A549 (cell line): Measurements from ENCODE around the gene SCO2. TPM values are rescaled to one million over a fixed set of nuclear protein-coding genes. Genes with fewer than 3 reads are reported as not detected.

Experiments
- ATAC-seq, 2 experiments: fragments of 200-7000 bp in 1 of 2; fragments of >200 bp in 1 of 2; cut with Nextera tagmentation in 1 of 2; cut with Tn5 transposase in 1 of 2; 3 replicates each; pipeline versions ENCODE4 v1.8.0 to v1.9.1; 2018 to 2020; ENCODE audit warnings: mild to moderate bottlenecking in 1 of 2, moderate library complexity in 1 of 2
- CTCF ChIA-PET: fragments of 300-600 bp; sonication (Branson Sonifier 250); formaldehyde crosslinking; extraction: SDS; loops from one replicate; lab custom pipeline; 2021; ENCODE audit warnings: antibody characterized with exemption, inconsistent platforms; lab: Yijun Ruan, JAX
- POLR2A ChIA-PET: fragments of 350-600 bp; formaldehyde crosslinking; extraction: SDS; loops from one replicate; lab custom pipeline; 2021; ENCODE audit warnings: antibody characterized with exemption, inconsistent platforms; lab: Yijun Ruan, JAX
- DNase-seq, 2 experiments: peaks; one replicate each; pipeline versions ENCODE4 v3.0.0 to v3.0.0-alpha.2; 2011 to 2016; ENCODE audit warnings: low read depth in 1 of 2, low spot score in 1 of 2
- FAIRE-seq: peaks from 2 replicates; lab custom pipeline; 2011; peaks lifted over from hg19 to GRCh38; lab: Jason Lieb, UNC
- H3K27ac ChIP-seq, 2 experiments: fragments of >200 bp; sonication (Bioruptor Twin); formaldehyde crosslinking; 3 replicates each; pipeline ENCODE4 v1.5.1; 2016 to 2017
- H3K4me1 ChIP-seq: fragments of >200 bp; sonication (Bioruptor Twin); formaldehyde crosslinking; 3 replicates; pipeline ENCODE4 v1.6.1; 2016
- H3K4me2 ChIP-seq: fragments of >200 bp; sonication (Bioruptor Twin); formaldehyde crosslinking; 3 replicates; pipeline ENCODE4 v1.6.1; 2016
- H3K4me3 ChIP-seq: fragments of >200 bp; sonication (Bioruptor Twin); formaldehyde crosslinking; 3 replicates; pipeline ENCODE4 v1.5.1; 2016
- H3K9me3 ChIP-seq: fragments of >200 bp; sonication (Bioruptor Twin); formaldehyde crosslinking; 3 replicates; pipeline ENCODE4 v1.6.1; 2016
- BCL3 ChIP-seq: fragments of >200 bp; sonication (Bioruptor Twin); formaldehyde crosslinking; IDR thresholded peaks from 3 replicates; pipeline ENCODE4 v1.6.1; 2016
- BHLHE40 ChIP-seq: IDR thresholded peaks from 2 replicates; pipeline ENCODE4 v1.6.1; 2012; ENCODE audit warnings: low read depth, low read length, inconsistent platforms
- CBX8 ChIP-seq: fragments of 200-600 bp; sonication (generic); IDR thresholded peaks from 2 replicates; pipeline ENCODE4 v1.6.1; 2016
- CEBPB ChIP-seq, 2 experiments: fragments of >200 bp in 1 of 2; sonication (Bioruptor Twin) in 1 of 2; formaldehyde crosslinking in 1 of 2; IDR thresholded peaks; 2 replicates each; pipeline ENCODE4 v1.6.1; 2012 to 2016
- CTCF ChIP-seq: fragments of >200 bp; sonication (Bioruptor Twin); formaldehyde crosslinking; IDR thresholded peaks from 3 replicates; pipeline ENCODE4 v1.5.1; 2016
- EHMT2 ChIP-seq: fragments of 200-600 bp; sonication (generic); IDR thresholded peaks from 2 replicates; pipeline ENCODE4 v1.6.1; 2016; ENCODE audit warnings: antibody characterized with exemption, low read depth, mild to moderate bottlenecking, moderate library complexity
- FOXS1 ChIP-seq: fragments of 250-450 bp; sonication (Bioruptor Pico); IDR thresholded peaks from 2 replicates; pipeline ENCODE4 v1.5.0; 2020; ENCODE audit warnings: mild to moderate bottlenecking, moderate library complexity
- HES2 ChIP-seq: fragments of >200 bp; sonication (Bioruptor Twin); formaldehyde crosslinking; IDR thresholded peaks from 2 replicates; pipeline ENCODE4 v1.6.1; 2016
- HOXB5 ChIP-seq: fragments of 250-450 bp; sonication (Bioruptor Pico); IDR thresholded peaks from 2 replicates; pipeline ENCODE4 v1.5.0; 2020; ENCODE audit warnings: mild to moderate bottlenecking, moderate library complexity
- JUNB ChIP-seq: fragments of >200 bp; sonication (Bioruptor Twin); formaldehyde crosslinking; IDR thresholded peaks from 2 replicates; pipeline ENCODE4 v1.6.1; 2016
- MAZ ChIP-seq: fragments of 150-350 bp; IDR thresholded peaks from 2 replicates; pipeline ENCODE4 v1.6.1; 2014; ENCODE audit warnings: antibody characterized with exemption, low read depth, low read length, borderline replicate concordance
- PHF8 ChIP-seq: fragments of 200-600 bp; sonication (generic); IDR thresholded peaks from 2 replicates; pipeline ENCODE4 v1.6.1; 2016; ENCODE audit warnings: low read depth, mild to moderate bottlenecking, antibody characterized with exemption, moderate library complexity, borderline replicate concordance
- POLR2A ChIP-seq: IDR thresholded peaks from 2 replicates; pipeline ENCODE4 v1.6.1; 2012; ENCODE audit warnings: mild to moderate bottlenecking, low read length
- RARB ChIP-seq: fragments of 250-450 bp; sonication (Bioruptor Pico); IDR thresholded peaks from 2 replicates; pipeline ENCODE4 v1.8.0; 2021; ENCODE audit warnings: mild to moderate bottlenecking, moderate library complexity
- RCOR1 ChIP-seq: fragments of 150-350 bp; IDR thresholded peaks from 2 replicates; pipeline ENCODE4 v1.6.1; 2014; ENCODE audit warnings: antibody characterized with exemption, low read length, low read depth
- RFX5 ChIP-seq: fragments of 450-650 bp; IDR thresholded peaks from 2 replicates; pipeline ENCODE4 v1.7.1; 2014; ENCODE audit warnings: antibody characterized with exemption, mild to moderate bottlenecking, moderate library complexity
- RNF2 ChIP-seq: fragments of 200-600 bp; sonication (generic); IDR thresholded peaks from 2 replicates; pipeline ENCODE4 v1.6.1; 2016; ENCODE audit warnings: low read depth, mild to moderate bottlenecking, antibody characterized with exemption, moderate library complexity, borderline replicate concordance
- SMC3 ChIP-seq: fragments of >200 bp; sonication (Bioruptor Twin); formaldehyde crosslinking; IDR thresholded peaks from 3 replicates; pipeline ENCODE4 v1.6.1; 2018; ENCODE audit warnings: inconsistent platforms
- SREBF2 ChIP-seq: fragments of 450-650 bp; IDR thresholded peaks from 2 replicates; pipeline ENCODE4 v1.6.1; 2014; ENCODE audit warnings: mild to moderate bottlenecking, moderate library complexity
- TFCP2L1 ChIP-seq: fragments of 250-450 bp; sonication (Bioruptor Pico); IDR thresholded peaks from 2 replicates; pipeline ENCODE4 v1.5.0; 2021; ENCODE audit warnings: mild to moderate bottlenecking
- USF2 ChIP-seq: fragments of 450-650 bp; IDR thresholded peaks from 2 replicates; pipeline ENCODE4 v1.6.1; 2014; ENCODE audit warnings: antibody characterized with exemption
- ZC3H11A ChIP-seq: fragments of 450-650 bp; IDR thresholded peaks from 2 replicates; pipeline ENCODE4 v1.6.1; 2014; ENCODE audit warnings: antibody characterized with exemption, mild to moderate bottlenecking
- ZFP36 ChIP-seq: fragments of 450-650 bp; IDR thresholded peaks from 2 replicates; pipeline ENCODE4 v1.6.1; 2014; ENCODE audit warnings: borderline replicate concordance; ENCODE audit not compliant: partially characterized antibody
- WGBS: methylation state at CpG from one replicate; pipeline ENCODE4 v1.1.6; 2017; ENCODE audit errors: missing lambda C conversion rate; 5-methylcytosine and 5-hydroxymethylcytosine counted together
- polyA plus RNA-seq, 4 experiments: library from polyadenylated mRNA; depleted of rRNA in 3 of 4; stranded (reverse); fragments of >200 nt; fragmentation: RNase III in 1 of 4; extraction: RNeasy Plus Mini Kit Qiagen cat#74134 plus additional on column Dnase treatment in 1 of 4; gene quantifications; 2 replicates in 3 of 4; 3 replicates in 1 of 4; pipeline ENCODE4 v1.2.3, GENCODE V29; 2011 to 2017
- TF ChIP-seq, protein P1 (sequence below): IDR thresholded peaks from 2 replicates; pipeline ENCODE4 v1.6.1; 2012
- TF ChIP-seq, protein P2 (sequence below): fragments of 250-450 bp; sonication (Bioruptor Pico); IDR thresholded peaks from 2 replicates; pipeline ENCODE4 v1.5.0; 2021; ENCODE audit warnings: mild to moderate bottlenecking, moderate library complexity, borderline replicate concordance

The SCO2 gene
- polyA plus RNA-seq, 2 of the 4 experiments (the other 2 are of a cell fraction), result 0.37 to 1.7 TPM

DNA sequence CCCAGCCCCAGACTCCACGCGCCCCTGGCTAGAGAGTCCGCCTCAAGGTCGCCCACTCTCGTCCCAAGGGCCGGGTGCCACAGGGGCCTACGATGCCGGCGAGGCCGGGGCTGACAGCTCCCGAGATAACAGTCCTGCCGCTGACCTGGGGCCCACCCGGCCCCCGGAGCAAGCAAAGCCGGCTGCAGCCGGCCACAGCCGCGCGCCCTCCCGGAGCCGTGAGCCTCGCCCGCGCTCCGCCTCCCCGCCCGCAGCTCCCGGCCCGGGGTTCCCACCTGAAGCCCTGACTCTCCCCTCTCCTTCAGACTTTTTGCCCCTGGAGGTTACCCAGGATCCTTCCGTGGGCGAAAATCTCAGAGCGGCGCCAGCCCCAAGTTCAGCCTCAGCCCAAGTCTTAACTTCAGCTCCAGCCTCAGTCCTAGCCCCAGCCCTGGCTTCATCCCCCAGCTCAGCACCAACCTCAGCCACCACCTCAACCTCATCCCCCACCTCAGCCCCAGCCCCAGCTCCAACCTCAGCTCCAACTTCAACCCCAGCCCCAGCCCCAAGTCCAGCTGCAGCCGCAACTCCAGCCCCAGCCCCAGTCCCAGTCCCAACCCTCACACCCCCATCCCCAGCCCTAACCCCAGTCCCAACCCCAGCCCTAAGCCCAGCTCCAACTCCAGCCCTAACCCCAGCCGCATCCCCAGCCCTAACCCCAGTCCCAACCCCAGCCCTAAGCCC lies 22.0 kb upstream of the SCO2 start:
- WGBS, result 97% methylated on average over 11 of the region's 35 CpGs
- H3K4me1 ChIP-seq, result peaks cover 27% of the 10 kb centered on the region
- no peak overlapping the region for H3K4me3 ChIP-seq
- no peak overlapping the region for H3K4me2 ChIP-seq
- POLR2A ChIA-PET, result no interaction called here
- no peaks in the 10 kb centered on the region for H3K9me3 ChIP-seq
- CTCF ChIA-PET, result interaction anchor here (1.0 to 1.8 kb wide), 4 partner anchors 15 to 73 kb away, joined by 3 to 9 read pairs (median 4); partner anchors contain the start of gene SYCE3
- peak overlapping the region in 1 of 2 experiments; percentile 84; a peak in 1 of 6 replicates for H3K27ac ChIP-seq
- DNase-seq (no peak), FAIRE-seq (no peak), ATAC-seq (no peak)
- no peak for TF ChIP-seq ZC3H11A
- no peak for TF ChIP-seq POLR2A
- TF ChIP-seq, protein P1, sequence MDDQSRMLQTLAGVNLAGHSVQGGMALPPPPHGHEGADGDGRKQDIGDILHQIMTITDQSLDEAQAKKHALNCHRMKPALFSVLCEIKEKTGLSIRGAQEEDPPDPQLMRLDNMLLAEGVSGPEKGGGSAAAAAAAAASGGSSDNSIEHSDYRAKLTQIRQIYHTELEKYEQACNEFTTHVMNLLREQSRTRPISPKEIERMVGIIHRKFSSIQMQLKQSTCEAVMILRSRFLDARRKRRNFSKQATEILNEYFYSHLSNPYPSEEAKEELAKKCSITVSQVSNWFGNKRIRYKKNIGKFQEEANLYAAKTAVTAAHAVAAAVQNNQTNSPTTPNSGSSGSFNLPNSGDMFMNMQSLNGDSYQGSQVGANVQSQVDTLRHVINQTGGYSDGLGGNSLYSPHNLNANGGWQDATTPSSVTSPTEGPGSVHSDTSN, result no peak
- TF ChIP-seq RFX5, result no peak
- TF ChIP-seq RCOR1, result no peak
- no peak for TF ChIP-seq HES2
- TF ChIP-seq BCL3, result no peak
- TF ChIP-seq RNF2, result no peak
- TF ChIP-seq HOXB5, result no peak
- TF ChIP-seq CEBPB (IDR thresholded peaks at IDR 0.05), result no peak
- no peak for TF ChIP-seq MAZ
- no peak for TF ChIP-seq SREBF2
- TF ChIP-seq, protein P2, sequence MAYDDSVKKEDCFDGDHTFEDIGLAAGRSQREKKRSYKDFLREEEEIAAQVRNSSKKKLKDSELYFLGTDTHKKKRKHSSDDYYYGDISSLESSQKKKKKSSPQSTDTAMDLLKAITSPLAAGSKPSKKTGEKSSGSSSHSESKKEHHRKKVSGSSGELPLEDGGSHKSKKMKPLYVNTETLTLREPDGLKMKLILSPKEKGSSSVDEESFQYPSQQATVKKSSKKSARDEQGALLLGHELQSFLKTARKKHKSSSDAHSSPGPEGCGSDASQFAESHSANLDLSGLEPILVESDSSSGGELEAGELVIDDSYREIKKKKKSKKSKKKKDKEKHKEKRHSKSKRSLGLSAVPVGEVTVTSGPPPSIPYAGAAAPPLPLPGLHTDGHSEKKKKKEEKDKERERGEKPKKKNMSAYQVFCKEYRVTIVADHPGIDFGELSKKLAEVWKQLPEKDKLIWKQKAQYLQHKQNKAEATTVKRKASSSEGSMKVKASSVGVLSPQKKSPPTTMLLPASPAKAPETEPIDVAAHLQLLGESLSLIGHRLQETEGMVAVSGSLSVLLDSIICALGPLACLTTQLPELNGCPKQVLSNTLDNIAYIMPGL (CRISPR knock-in tag), result no peak
- TF ChIP-seq RARB (CRISPR knock-in tag), result no peak
- TF ChIP-seq USF2, result no peak

DNA sequence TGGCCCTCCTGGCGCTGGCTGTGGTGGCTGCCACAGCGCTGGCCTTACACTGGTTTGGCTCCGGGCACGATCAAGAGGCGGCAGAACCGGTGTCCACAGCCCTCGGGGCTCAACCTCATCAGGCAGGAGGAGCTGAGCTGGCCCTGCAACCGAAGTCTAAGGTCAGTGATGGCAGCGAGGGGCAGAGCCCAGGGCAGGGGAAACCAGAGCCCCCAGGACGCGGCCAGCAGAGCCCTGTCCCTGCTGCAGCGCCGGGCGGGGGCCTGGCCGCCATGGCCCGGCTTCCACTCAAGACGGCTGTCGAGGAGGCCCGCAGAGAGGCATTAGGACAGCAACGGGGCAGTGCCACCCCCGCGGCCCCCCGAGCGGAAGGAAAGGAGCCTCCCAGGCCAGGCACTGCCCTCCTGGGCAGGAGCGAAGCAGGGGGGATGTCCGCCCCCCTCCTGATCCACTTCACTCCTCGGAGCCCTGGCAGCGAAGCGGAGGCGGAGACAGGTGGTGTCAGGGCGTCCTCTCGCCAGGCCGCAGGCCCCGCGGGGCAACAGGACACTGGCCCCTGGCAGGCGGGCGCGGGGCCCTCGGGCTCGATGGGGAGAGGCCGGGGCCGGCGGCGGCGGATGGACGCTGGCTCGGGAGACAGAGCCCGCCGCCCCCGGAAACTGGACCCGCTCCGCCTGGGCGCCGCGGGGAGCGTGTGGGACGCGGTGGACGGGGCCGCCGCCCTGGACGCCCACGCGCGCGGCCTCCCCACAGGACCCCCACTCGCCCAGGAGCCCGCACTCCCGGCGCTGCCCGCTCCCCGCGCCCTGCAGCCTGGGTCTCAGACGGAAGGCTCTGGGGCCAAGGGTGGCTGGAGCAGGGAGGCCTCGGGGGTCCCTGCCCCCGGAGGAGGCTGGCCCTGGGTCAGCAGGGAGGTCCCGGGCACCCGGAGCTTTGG lies 21.2 kb upstream of the SCO2 start:
- Histone ChIP-seq H3K4me1 (peaks cover 35% of the 10 kb centered on the region), H3K9me3 (no peaks in the 10 kb centered on the region), H3K27ac (peak overlapping the region; percentile 82 to 84; a peak in 5 of 6 replicates), H3K4me3 (no peak overlapping the region), H3K4me2 (0 out of 3 replicates have a peak overlapping the region, but pooled peaks have one; percentile 68)
- ChIA-PET POLR2A (interaction anchor here (0.9 to 1.3 kb wide), 3 partner anchors 16 to 39 kb away, joined by 3 read pairs; partner anchors contain the start of genes LMF2, NCAPH2 and SYCE3), CTCF (interaction anchor here (0.8 to 4.5 kb wide), 7 partner anchors 10 to 75 kb away, joined by 3 to 25 read pairs (median 5); partner anchors contain the start of gene SYCE3)
- ATAC-seq (no peak), FAIRE-seq (no peak), DNase-seq (no peak)
- 91% methylated on average over 11 of the region's 78 CpGs for WGBS
- TF ChIP-seq TFCP2L1, result no peak
- TF ChIP-seq CTCF, result no peak
- TF ChIP-seq EHMT2, result no peak
- no peak for TF ChIP-seq RNF2
- no peak for TF ChIP-seq BCL3
- TF ChIP-seq JUNB, result no peak
- no peak for TF ChIP-seq SMC3
- TF ChIP-seq PHF8, result no peak
- no peak for TF ChIP-seq SREBF2
- no peak for TF ChIP-seq ZFP36
- no peak for TF ChIP-seq CBX8
- no peak for TF ChIP-seq FOXS1 (CRISPR knock-in tag)
- no peak for TF ChIP-seq RCOR1
- TF ChIP-seq BHLHE40, result no peak
- no peak for TF ChIP-seq HOXB5
